Left colon (tissue), 2 donors: ENCODE data around the gene COL23A1. TPM values are rescaled to one million over a fixed set of nuclear protein-coding genes. Genes with fewer than 3 reads are reported as not detected.
A peak's percentile ranks its signal among the peaks of the same experiment; 100 is the strongest.

ENCODE experiments used
- ATAC-seq: fragments of 200-7000 bp; cut with Tn5 transposase; one replicate; pipeline ENCODE4 v1.9.1; 2020; ENCODE audit warnings: mild to moderate bottlenecking, moderate library complexity
- DNase-seq, 2 donors: peaks; one replicate each; pipeline ENCODE4 v3.0.0-alpha.2; 2020
- intact Hi-C, 2 donors: fragments of 100-400 bp; cut with DNase I in 1 of 2; cut with micrococcal nuclease in 1 of 2; formaldehyde crosslinking; loops; one replicate each; pipeline versions ENCODE4 v1.11.2 to v1.14.0; 2022; cut with DNase I, micrococcal nuclease
- total RNA-seq, 2 donors: library from RNA; stranded (reverse); fragmentation: NEBNext Ultra II Directional; extraction: Animal tissue kit (Norgen Biotek cat#: 25700); gene quantifications; one replicate each; pipeline ENCODE4 v1.2.1, GENCODE V29; 2021
- donor health status: DM: no; HTN: no; CAD: no.
- donor health status: DM: yes; HTN: yes; CAD: no.

COL23A1 gene
- total RNA-seq, 2 donors from 2014 or later, result 0.09 to 0.73 TPM

- intact Hi-C loops, result no loop called here
- ATAC-seq (no peak), DNase-seq (peak in 1 of 2 donors; percentile 13)
These were observed 256.2 kb downstream of the COL23A1 start for GRCh38 chr5:178333821-178334481.

GRCh38 chr5:178332210-178332641 lies 258.0 kb downstream of the COL23A1 start:
- intact Hi-C loops, result no loop called here
- DNase-seq (peak in 1 of 2 donors; percentile 19), ATAC-seq (no peak)

GRCh38 chr5:178331491-178331996 lies 258.6 kb downstream of the COL23A1 start:
- peak; percentile 48 to 64 for DNase-seq
- intact Hi-C loops, result no loop called here
- ATAC-seq, result peak; percentile 96

GRCh38 chr5:178330791-178331404 lies 259.3 kb downstream of the COL23A1 start:
- intact Hi-C loops, result no loop called here
- no peak for ATAC-seq
- DNase-seq, result no peak

- intact Hi-C loops, result no loop called here
- DNase-seq, result no peak
- ATAC-seq, result no peak
These were observed 261.1 kb downstream of the COL23A1 start for GRCh38 chr5:178328826-178329730.

GRCh38 chr5:178327931-178328711 lies 262.1 kb downstream of the COL23A1 start:
- ATAC-seq (no peak), DNase-seq (no peak)
- intact Hi-C loops, result no loop called here

- DNase-seq, result no peak
- ATAC-seq, result no peak
- intact Hi-C loops, result no loop called here
These were observed 262.7 kb downstream of the COL23A1 start for GRCh38 chr5:178327446-178327845.

- no peak for ATAC-seq
- intact Hi-C loops, result no loop called here
- DNase-seq, result no peak
These were observed 263.8 kb downstream of the COL23A1 start for GRCh38 chr5:178326374-178326715.

GRCh38 chr5:178325679-178326373 lies 264.4 kb downstream of the COL23A1 start:
- DNase-seq, result no peak
- ATAC-seq, result no peak
- intact Hi-C loops, result no loop called here

GRCh38 chr5:178325311-178325678 lies 264.9 kb downstream of the COL23A1 start:
- intact Hi-C loops, result no loop called here
- DNase-seq (no peak), ATAC-seq (no peak)

GRCh38 chr5:178324481-178325310 lies 265.5 kb downstream of the COL23A1 start:
- no peak for ATAC-seq
- no peak for DNase-seq
- intact Hi-C loops, result no loop called here

GRCh38 chr5:178323961-178324360 lies 266.2 kb downstream of the COL23A1 start:
- ATAC-seq (no peak), DNase-seq (no peak)
- intact Hi-C loops, result no loop called here

- DNase-seq (no peak), ATAC-seq (no peak)
- intact Hi-C loops, result no loop called here
These were observed 266.7 kb downstream of the COL23A1 start for GRCh38 chr5:178323541-178323865.

GRCh38 chr5:178322736-178323540 lies 267.3 kb downstream of the COL23A1 start:
- no peak for ATAC-seq
- intact Hi-C loops, result no loop called here

GRCh38 chr5:178320281-178320855 lies 269.8 kb downstream of the COL23A1 start:
- ATAC-seq (no peak), DNase-seq (no peak)
- intact Hi-C loops, result no loop called here

More at GRCh38 chr5:178322736-178323540, 267.3 kb downstream of the COL23A1 start:
- no peak for DNase-seq

GRCh38 chr5:178319541-178320041 lies 270.6 kb downstream of the COL23A1 start:
- ATAC-seq, result no peak
- DNase-seq, result no peak
- intact Hi-C loops, result no loop called here
